Jurkat, Clone E6-1 (cell line): ENCODE measurements around the gene NRCAM.
A peak's percentile ranks its signal among the peaks of the same experiment; 100 is the strongest.

Experiments used
- DNase-seq: peaks from one replicate; pipeline ENCODE4 v3.0.0-alpha.2; 2011; ENCODE audit warnings: low read depth, low spot score
- H3K4me3 ChIP-seq: 2 replicates; pipeline ENCODE4 v1.5.1; 2011; ENCODE audit warnings: mild to moderate bottlenecking, low read length, control low read depth, moderate library complexity

Gene NRCAM

GRCh38 chr7:108245523-108246226, 210.6 kb downstream of the NRCAM start:
- no peak overlapping the region for H3K4me3 ChIP-seq
- DNase-seq, result no peak

GRCh38 chr7:108244110-108244509, 212.1 kb downstream of the NRCAM start:
- H3K4me3 ChIP-seq, result no peak overlapping the region
- no peak for DNase-seq

GRCh38 chr7:108239501-108240225, 216.6 kb downstream of the NRCAM start:
- DNase-seq, result no peak
- H3K4me3 ChIP-seq, result no peak overlapping the region

GRCh38 chr7:108236681-108237415, 219.4 kb downstream of the NRCAM start:
- DNase-seq, result no peak

GRCh38 chr7:108235451-108236061, 220.7 kb downstream of the NRCAM start:
- H3K4me3 ChIP-seq, result no peak overlapping the region
- no peak for DNase-seq

More at GRCh38 chr7:108236681-108237415, 219.4 kb downstream of the NRCAM start:
- H3K4me3 ChIP-seq, result no peak overlapping the region

GRCh38 chr7:108234971-108235450, 221.2 kb downstream of the NRCAM start:
- no peak for DNase-seq
- H3K4me3 ChIP-seq, result no peak overlapping the region

- H3K4me3 ChIP-seq, result no peak overlapping the region
- DNase-seq, result no peak
Observed at GRCh38 chr7:108234281-108234680, 222.0 kb downstream of the NRCAM start.

- H3K4me3 ChIP-seq, result no peak overlapping the region
- DNase-seq, result no peak
Observed at GRCh38 chr7:108232076-108232475, 224.2 kb downstream of the NRCAM start.

- no peak overlapping the region for H3K4me3 ChIP-seq
- DNase-seq, result no peak
Observed at GRCh38 chr7:108231221-108231620, 225.0 kb downstream of the NRCAM start.

GRCh38 chr7:108227366-108227765, 228.9 kb downstream of the NRCAM start:
- no peak for DNase-seq
- H3K4me3 ChIP-seq, result no peak overlapping the region

- no peak overlapping the region for H3K4me3 ChIP-seq
- no peak for DNase-seq
Observed at GRCh38 chr7:108226816-108227299, 229.4 kb downstream of the NRCAM start.

- no peak overlapping the region for H3K4me3 ChIP-seq
- DNase-seq, result no peak
Observed at GRCh38 chr7:108225531-108226181, 230.6 kb downstream of the NRCAM start.

- no peak overlapping the region for H3K4me3 ChIP-seq
- no peak for DNase-seq
Observed at GRCh38 chr7:108224387-108224786, 231.8 kb downstream of the NRCAM start.

- DNase-seq, result no peak
- no peak overlapping the region for H3K4me3 ChIP-seq
Observed at GRCh38 chr7:108222236-108222892, 233.9 kb downstream of the NRCAM start.

GRCh38 chr7:108211382-108212201, 244.6 kb downstream of the NRCAM start:
- no peak overlapping the region for H3K4me3 ChIP-seq
- DNase-seq, result peak; percentile 9

- no peak for DNase-seq
- H3K4me3 ChIP-seq, result no peak overlapping the region
Observed at GRCh38 chr7:108210796-108211195, 245.4 kb downstream of the NRCAM start.

- no peak overlapping the region for H3K4me3 ChIP-seq
- DNase-seq, result no peak
Observed at GRCh38 chr7:108205311-108205710, 250.9 kb downstream of the NRCAM start.
